K562 treated with DMSO at 1 percent for 12 hours (cell line): ENCODE measurements around the gene MEX3C. TPM values are rescaled to one million over a fixed set of nuclear protein-coding genes. Genes with fewer than 3 reads are reported as not detected.

Source experiments
- total RNA-seq: library from RNA; unstranded; fragments of 300-600 nt; gene quantifications from 2 replicates; pipeline ENCODE4 v1.2.3, GENCODE V29; 2022; ENCODE audit not compliant: insufficient read depth

The MEX3C gene
- total RNA-seq: 4.3 and 17.9 TPM in 2 replicates

DNA sequence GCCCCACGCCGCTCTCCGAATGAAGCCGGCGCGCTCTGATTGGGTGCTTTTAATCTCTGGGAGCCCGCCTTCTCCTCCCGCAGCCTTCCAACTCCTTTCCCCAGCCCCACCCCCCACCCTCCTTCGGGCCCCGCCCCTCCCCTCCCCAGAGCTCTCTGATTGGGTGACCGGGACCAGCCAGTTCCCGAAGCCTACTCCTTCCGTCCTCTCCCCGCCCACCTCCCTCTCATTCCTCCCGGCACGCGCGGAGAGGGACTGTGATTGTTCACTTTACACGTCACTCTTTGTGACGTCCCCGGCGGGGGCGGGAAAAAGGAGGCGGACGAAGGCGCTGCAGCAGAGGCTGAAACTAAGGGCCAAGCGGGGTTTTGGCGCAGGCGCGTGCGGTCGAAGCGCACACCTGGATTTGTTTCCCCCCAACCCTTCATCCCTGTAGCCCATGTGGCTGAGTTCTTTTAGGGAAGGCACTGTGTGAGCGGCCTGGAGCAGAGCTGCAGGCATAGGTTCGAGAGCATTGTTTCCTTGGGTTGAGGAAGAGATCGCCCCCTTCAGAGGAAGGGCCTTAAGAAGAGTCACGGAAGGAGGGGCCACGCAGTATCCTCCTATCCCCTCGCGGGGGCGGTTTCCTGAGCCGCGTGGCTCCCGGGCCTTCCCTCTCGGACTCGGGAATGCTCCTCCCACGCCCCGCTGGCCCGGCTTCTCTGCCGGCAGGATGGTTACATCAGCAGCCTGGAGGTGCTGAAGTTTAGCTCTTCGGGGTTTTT lies at the start of gene MEX3C:
TSS of gene MEX3C (minus strand) at position 21 of the 764 bp plus-strand sequence. CDS start 361 bp downstream, outside the sequence.

Other genes starting within 250 kb of the MEX3C start
- gene ELAC1, start 229.6 kb downstream of the MEX3C start, total RNA-seq: 4.2 and 5.0 TPM in 2 replicates
- gene SMAD4, start 167.5 kb downstream of the MEX3C start, total RNA-seq: 14.0 and 34.7 TPM in 2 replicates